Mesothelial cell of epicardium (in vitro differentiated cells): ENCODE data around the gene UPF1. TPM values are rescaled to one million over a fixed set of nuclear protein-coding genes. Genes with fewer than 3 reads are reported as not detected.

ENCODE experiments used
- DNase-seq, 2 experiments: peaks; one replicate each; pipeline ENCODE4 v3.0.0; 2021; ENCODE audit warnings: low spot score in 2 of 2; ENCODE audit not compliant: unreplicated experiment in 2 of 2
- H3K27ac Mint-ChIP-seq: 2 replicates; pipeline ENCODE4 v1.8.0; 2021; ENCODE audit warnings: mixed read lengths
- H3K27me3 Mint-ChIP-seq: 2 replicates; pipeline ENCODE4 v1.8.0; 2021; ENCODE audit warnings: low read depth, mixed read lengths
- H3K36me3 Mint-ChIP-seq: 2 replicates; pipeline ENCODE4 v1.8.0; 2021; ENCODE audit warnings: mixed read lengths
- H3K4me1 Mint-ChIP-seq: 2 replicates; pipeline ENCODE4 v1.8.0; 2021; ENCODE audit warnings: mixed read lengths
- H3K4me3 Mint-ChIP-seq: 2 replicates; pipeline ENCODE4 v1.8.0; 2021; ENCODE audit warnings: mild to moderate bottlenecking, moderate library complexity, mixed read lengths
- H3K9me3 Mint-ChIP-seq: 2 replicates; pipeline ENCODE4 v1.8.0; 2021; ENCODE audit warnings: mixed read lengths
- CTCF ChIP-seq: fragments of 200-600 bp; sonication (generic); IDR thresholded peaks from one replicate; pipeline ENCODE4 v1.5.0; 2021; ENCODE audit warnings: antibody characterized with exemption; ENCODE audit not compliant: unreplicated experiment
- total RNA-seq: library from RNA; stranded (reverse); gene quantifications from 3 replicates; pipeline ENCODE4 v1.2.1, GENCODE V29; 2021

The UPF1 gene
- total RNA-seq, 1 donor from 2014 or later = 73.3 TPM

GRCh38 chr19:18796239-18796638 lies 35.5 kb upstream of the UPF1 start:
- TF ChIP-seq CTCF = no peak
- Mint-ChIP-seq H3K36me3 (no peaks in the 10 kb centered on the region), H3K4me3 (no peak overlapping the region), H3K27me3 (peaks cover 68% of the 10 kb centered on the region), H3K27ac (no peak overlapping the region), H3K4me1 (peaks cover 3% of the 10 kb centered on the region), H3K9me3 (no peaks in the 10 kb centered on the region)
- no peak for DNase-seq

- no peak overlapping the region for H3K27ac Mint-ChIP-seq
- no peaks in the 10 kb centered on the region for H3K36me3 Mint-ChIP-seq
- H3K27me3 Mint-ChIP-seq = peaks cover 59% of the 10 kb centered on the region
- no peak for TF ChIP-seq CTCF
- H3K4me1 Mint-ChIP-seq = peaks cover 3% of the 10 kb centered on the region
- no peak overlapping the region for H3K4me3 Mint-ChIP-seq
- no peaks in the 10 kb centered on the region for H3K9me3 Mint-ChIP-seq
- no peak for DNase-seq
Observed at GRCh38 chr19:18798384-18799352, 33.1 kb upstream of the UPF1 start.

GRCh38 chr19:18799389-18799970 lies 32.3 kb upstream of the UPF1 start:
- H3K9me3 Mint-ChIP-seq = no peaks in the 10 kb centered on the region
- H3K4me1 Mint-ChIP-seq = peaks cover 3% of the 10 kb centered on the region
- H3K27ac Mint-ChIP-seq = no peak overlapping the region
- H3K4me3 Mint-ChIP-seq = no peak overlapping the region
- peaks cover 56% of the 10 kb centered on the region for H3K27me3 Mint-ChIP-seq
- no peak for DNase-seq
- TF ChIP-seq CTCF = no peak
- H3K36me3 Mint-ChIP-seq = no peaks in the 10 kb centered on the region

- Mint-ChIP-seq H3K9me3 (no peaks in the 10 kb centered on the region), H3K27me3 (peaks cover 50% of the 10 kb centered on the region), H3K27ac (no peak overlapping the region), H3K36me3 (no peaks in the 10 kb centered on the region), H3K4me1 (peaks cover 3% of the 10 kb centered on the region), H3K4me3 (no peak overlapping the region)
- no peak for TF ChIP-seq CTCF
- no peak for DNase-seq
Observed at GRCh38 chr19:18800079-18800478, 31.7 kb upstream of the UPF1 start.

GRCh38 chr19:18800636-18801035 lies 31.1 kb upstream of the UPF1 start:
- no peaks in the 10 kb centered on the region for H3K36me3 Mint-ChIP-seq
- no peak for DNase-seq
- peaks cover 3% of the 10 kb centered on the region for H3K4me1 Mint-ChIP-seq
- H3K27ac Mint-ChIP-seq = no peak overlapping the region
- TF ChIP-seq CTCF = no peak
- H3K27me3 Mint-ChIP-seq = peaks cover 47% of the 10 kb centered on the region
- no peak overlapping the region for H3K4me3 Mint-ChIP-seq
- no peaks in the 10 kb centered on the region for H3K9me3 Mint-ChIP-seq
